ENCODE measurements around the gene NLN.

DNA sequence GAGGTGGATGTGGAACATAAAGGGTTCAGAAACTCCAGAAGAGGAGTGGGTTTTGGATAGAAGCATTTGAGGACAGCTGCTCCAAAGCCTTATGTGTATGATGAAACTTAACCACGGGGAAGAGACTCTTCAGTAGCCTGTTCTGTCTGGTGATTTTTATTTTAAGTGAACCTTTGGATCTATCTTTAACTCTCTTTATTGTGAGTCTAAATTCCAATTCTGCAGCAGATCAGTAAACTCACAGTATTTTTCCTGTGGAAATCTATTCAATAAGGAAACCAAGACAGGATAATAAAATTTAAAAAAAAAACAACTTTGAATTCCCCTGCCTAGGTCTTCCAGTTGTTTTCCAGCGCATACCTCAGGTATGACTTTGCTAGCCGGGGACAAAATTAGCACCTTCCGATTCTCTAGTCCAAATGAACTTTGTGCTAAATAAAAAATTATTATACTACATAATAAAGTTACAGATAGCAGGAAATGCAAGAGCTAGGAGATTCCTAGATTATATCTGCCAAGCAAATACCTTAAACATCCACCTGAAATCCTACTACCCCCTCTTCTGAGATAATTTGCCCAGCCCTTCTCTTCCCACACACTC lies 101.9 kb downstream of the NLN start:
- no peak for TF ChIP-seq EZH2phosphoT487 (IDR thresholded peaks at IDR 0.05; ENCODE audit: borderline replicate concordance)
- TF ChIP-seq, protein P1, sequence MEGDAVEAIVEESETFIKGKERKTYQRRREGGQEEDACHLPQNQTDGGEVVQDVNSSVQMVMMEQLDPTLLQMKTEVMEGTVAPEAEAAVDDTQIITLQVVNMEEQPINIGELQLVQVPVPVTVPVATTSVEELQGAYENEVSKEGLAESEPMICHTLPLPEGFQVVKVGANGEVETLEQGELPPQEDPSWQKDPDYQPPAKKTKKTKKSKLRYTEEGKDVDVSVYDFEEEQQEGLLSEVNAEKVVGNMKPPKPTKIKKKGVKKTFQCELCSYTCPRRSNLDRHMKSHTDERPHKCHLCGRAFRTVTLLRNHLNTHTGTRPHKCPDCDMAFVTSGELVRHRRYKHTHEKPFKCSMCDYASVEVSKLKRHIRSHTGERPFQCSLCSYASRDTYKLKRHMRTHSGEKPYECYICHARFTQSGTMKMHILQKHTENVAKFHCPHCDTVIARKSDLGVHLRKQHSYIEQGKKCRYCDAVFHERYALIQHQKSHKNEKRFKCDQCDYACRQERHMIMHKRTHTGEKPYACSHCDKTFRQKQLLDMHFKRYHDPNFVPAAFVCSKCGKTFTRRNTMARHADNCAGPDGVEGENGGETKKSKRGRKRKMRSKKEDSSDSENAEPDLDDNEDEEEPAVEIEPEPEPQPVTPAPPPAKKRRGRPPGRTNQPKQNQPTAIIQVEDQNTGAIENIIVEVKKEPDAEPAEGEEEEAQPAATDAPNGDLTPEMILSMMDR (conservative IDR thresholded peaks at IDR 0.05; ENCODE audit: low read length) = no peak
